ENCODE data around the gene TNIK. TPM values are rescaled to one million over a fixed set of nuclear protein-coding genes. Genes with fewer than 3 reads are reported as not detected.
"Not testable (repeated sequence)": the region's sequence is repeated elsewhere in the genome, so short reads cannot be mapped to it uniquely, and the experiment has no call there.

TNIK gene
- total RNA-seq, 1 donor from 2014 or later = 3.0 TPM

DNA sequence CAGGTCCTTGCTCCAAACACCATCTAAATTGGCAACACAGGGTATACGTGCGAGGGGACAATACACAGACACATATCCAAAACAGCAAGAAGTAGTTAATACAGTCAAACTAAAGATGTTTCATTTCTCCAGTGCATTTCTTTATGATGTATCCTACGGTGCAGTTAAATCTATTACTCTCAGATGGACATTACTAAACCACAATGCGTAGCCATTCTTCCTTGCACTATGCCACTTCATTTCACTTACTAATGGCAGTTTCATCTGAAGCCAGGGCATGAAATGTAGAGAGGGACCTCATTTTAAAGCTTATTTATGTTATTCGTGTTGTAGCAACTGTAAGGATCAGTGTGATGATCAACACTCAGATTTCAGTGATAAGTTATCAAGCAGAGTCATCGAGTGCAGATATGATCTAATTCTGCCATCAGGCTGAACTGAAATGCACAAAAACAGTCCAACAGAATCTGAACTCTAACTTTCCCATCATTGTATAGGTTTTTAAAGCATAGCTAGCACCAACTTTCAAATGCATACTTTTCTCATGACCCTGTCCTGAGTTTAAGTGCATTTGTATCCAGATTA is 14.5 kb downstream of the TNIK start:
- ATAC-seq = no peak

DNA sequence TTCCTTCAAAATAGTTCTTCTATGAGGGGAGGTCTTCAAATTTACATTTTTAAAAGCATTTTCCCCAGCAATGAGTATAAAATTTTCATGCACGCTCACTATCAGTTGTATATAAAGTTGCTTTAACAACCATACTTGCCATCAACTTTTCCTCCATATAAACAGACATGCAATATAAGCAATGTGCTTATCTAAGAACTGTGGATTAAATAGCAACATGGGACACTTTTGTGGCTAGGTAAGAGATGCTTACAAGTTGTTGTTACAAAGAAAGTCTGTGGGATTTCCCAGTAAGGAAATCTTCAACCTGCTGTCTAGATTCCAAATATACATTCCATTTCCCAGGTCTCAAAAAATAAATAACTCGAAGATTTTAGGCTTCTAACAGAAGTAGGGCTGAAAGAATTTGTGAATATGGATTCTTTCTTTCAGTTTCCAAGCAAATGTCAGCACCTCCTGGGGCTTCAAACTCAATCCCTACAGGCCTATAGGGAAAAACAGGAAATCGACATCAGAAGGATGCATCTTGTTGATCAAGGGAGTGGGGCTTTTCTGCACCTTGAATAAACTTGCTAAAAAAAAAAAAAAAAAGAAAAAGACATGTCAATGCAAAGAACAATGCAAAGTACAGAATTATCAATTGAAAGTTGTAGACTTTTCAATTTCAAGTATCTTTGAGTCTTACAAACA is 16.1 kb downstream of the TNIK start:
- no peak for ATAC-seq

DNA sequence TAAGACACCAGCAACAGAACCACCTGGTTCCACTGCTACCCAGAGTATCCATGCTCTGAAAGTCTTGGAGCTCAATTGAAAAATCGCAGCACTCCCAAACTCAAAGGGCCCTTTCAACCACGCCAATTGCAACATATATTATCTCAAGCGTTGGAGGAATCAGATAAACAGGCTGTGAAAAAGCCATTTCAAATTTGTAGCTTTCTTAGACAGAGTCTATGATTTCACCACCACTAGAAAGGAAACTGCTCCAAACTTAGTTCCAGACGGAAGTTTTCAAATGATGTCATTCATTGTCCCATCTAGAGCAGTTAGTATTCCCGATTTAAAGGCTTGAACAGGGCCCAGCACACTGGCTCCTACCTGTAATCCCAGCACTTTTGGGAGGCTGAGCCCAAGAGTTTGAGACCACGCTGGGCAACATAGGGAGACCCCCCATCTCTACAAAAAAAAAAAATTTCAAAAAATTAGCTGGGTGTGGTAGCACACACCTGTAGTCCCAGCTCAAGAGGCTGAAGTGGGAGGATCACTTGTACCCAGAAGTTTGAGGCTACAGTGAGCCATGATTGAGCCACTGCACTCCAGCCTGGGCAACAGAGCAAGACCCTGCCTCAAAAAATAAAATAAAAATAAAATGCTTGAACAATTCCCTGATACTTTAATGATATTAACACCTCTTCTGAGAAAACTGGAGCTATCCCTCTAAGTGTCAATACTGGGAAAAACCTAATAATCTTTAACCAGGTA is 16.8 kb downstream of the TNIK start:
- ATAC-seq = no peak

DNA sequence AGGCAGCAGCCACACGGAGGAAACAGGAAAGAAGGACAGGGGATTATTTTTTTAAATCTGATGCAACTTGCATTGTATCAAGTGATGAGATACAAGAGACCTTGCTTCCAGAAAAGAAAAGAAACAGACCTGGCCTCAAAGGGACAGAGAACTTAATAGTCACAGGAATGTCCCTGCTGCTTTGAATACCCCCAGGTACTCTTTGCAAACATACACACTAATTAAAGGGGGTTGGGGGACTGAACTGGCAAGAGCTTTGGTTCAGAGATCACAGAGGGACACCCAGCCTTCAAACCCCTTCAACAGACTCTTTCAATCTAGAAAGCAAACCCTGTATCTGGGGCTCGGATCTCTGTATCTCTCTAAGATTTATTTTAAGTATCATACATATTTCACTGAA is 18.0 kb downstream of the TNIK start:
- no peak for ATAC-seq

DNA sequence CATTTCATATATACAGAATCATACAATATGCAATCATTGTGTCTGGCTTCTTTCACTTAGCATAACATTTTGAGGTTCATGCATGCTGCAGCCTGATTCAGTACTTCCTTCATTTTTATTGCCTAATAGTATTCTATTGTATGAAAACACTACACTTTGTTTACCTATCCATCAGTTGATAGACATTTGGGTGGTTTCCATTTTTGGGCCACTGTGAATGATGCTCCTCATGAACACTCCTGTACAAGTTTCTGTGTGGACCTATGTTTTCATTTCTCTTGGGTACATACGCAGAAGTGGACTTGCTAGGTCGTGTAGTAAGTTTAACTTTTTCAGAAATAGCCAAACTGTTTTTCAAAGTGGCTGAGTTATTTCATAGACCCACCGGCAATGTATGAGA is 18.8 kb downstream of the TNIK start:
- peak; percentile 28 for ATAC-seq

DNA sequence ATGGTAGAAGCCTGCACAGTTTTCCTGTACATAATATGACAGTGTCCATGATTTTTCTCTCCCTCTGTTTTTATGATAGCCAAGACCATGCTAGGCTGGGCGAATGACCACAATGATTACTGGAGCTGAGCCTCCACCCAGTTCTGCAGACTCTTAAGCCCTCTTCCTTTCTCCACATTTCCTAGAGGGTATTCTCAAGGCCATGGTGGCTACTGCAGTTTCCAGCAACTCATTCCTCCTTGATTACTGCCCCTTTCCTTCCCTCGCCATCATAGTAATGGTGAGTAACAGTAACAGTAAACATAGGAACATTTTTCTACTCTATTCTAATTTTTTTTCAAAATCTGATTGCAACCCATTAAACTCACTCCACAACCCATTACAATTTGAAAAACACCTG is 20.2 kb downstream of the TNIK start:
- no peak for ATAC-seq

DNA sequence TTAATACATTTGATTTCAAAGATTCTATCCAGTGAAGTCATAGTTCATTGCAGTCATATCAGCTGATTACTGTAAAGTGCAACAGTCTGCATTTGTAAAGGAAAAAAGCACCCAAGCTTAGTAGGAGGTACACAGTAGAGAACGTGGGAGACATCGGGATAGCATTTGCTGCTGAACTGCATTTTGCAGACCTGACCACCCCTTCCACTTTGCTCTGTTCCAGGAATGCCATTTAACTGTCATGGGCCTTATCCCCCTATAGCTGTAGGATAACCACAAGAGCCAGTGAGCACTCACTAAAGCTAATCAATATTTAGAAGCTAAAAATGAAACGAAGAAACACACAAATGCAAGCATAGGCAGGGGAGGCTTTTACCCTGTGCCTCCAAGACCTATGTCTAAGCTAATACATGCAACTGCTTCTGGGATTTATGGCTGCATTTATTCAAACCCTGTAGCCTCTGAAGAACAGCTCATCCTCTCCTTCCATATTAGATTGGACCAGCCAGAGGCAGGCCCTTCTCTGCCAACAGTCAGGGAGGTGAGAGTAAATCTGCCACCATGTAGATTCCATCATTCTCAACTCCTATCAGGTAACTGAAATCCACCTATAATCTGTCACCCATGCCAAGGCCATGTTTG is 23.0 kb downstream of the TNIK start:
- no peak for ATAC-seq

DNA sequence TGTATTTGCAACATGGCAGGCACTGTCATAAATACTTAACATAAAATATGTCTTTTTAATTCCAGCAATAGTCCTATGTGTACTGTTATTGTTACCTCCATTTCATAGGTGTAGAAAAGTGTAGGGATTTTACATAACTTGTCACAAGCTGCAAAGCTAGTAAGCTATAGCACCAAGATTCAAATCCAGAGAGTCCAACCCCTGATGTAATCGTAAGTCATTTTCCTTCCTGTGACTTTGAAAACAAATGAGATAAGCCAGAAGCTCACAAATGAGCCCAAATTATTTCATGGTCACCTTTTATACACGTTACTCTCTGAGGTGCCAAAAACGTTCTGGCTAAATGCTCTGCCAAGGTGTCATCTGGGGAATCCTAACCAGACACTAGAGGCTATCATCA is 23.8 kb downstream of the TNIK start:
- no peak for ATAC-seq

DNA sequence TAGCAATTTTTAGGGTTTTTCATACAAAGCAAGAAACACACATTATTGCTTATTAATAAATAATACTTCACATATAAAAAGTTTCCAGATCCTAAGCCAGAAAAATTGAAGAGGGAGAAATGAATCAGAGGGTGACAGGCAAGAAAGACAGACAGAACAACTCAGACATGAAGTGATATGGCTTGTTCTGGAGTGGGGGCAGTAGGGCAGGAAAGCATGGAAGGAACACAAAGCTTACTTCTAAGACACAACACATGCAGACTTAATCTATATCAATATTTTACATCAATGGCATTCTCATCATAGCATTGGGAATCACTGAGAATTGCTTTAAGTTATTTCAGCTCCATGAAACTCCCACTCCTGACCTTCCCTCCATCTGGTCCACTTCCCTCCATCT is 24.4 kb downstream of the TNIK start:
- no peak for ATAC-seq

DNA sequence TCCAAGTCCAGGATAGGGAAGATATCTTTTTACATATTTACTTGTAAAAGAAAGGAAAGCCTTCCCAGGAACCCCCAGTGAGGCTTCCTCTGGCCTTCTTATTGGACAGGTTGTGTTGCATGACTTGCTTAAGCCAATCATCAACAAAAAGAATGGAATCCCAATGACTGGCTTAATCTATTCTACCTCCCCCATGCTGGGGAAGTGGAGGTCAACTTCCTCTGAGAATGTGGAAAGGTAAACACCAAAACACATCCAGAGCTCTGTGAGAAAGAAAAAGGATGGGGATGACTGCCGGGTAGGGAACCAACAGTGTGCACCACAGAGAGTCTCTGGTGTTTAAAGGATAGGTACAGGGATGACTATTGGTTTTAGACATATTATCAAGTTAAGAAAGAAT is 25.1 kb downstream of the TNIK start:
- ATAC-seq = no peak

DNA sequence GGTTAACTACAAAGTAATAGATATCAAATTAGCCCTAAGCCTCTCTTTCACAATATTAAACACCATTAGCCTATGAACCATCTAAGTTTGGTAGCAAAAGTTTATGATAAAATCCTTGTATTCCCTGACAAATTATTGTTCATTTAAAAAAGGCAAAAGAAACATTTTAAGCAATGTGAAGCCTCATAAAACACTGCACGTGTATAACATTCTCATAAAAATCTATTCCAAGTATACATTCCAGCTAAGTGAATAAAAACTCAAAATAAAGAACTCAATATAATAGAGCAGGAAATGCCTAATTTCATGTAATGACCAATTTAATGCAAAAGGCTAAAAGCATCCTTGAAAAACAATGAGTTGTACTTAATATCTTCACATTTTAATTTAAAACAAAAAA is 27.7 kb downstream of the TNIK start:
- no peak for ATAC-seq

DNA sequence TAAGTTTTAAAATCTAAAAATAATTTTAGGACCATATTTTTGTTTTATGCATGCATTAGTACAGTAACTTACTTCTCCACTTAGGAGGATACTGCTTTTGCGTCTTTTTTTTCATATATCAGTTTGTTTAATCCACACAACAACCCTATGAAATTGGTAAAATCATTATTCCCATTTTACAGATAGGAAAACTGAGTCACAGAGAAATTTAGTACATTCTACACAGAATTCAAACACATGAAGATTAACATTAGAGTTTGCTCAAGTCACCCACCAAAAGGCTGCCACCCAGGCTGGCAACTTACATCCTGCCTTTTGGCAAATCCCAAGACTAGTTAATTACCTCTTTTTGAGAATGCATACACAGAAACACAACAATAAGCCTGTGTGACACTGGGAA is 28.7 kb downstream of the TNIK start:
- ATAC-seq = no peak

DNA sequence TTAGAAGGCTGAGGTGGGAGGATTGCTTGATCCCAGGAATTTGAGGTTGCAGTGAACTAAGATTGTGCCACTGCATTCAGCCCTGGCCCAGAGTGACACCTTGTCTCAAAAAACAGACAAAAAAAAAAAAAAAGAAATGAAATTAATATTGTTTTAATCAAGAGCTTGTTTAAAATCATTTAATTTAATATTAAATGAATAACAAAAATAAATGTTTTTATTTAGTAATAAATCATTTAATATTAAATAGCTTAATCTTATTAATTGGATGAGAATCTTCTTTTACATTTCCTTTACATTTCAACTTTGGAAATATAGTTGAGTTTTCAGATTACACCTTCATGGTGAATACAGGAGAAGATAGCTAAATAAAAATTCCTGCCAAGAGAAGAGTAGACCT is 29.7 kb downstream of the TNIK start:
- no peak for ATAC-seq

DNA sequence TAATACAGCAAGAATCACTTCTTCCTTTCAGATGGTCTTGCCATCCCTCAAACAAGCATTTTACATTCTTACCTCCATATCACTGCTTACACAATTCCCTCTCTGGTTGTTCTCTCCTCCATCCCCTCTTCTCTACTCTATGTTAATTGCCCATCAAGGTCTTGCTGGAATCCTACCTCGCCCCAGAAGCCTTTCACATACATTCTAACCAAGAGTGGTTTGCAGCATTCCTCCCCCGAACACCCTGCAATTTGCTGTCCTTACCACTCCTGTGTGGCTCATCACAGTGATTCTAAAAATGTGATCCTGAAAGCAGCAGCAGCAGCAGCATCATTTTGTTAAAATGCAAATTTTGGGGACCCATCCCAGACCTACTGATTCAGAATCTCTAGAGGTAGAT is 30.6 kb downstream of the TNIK start:
- no peak for ATAC-seq

DNA sequence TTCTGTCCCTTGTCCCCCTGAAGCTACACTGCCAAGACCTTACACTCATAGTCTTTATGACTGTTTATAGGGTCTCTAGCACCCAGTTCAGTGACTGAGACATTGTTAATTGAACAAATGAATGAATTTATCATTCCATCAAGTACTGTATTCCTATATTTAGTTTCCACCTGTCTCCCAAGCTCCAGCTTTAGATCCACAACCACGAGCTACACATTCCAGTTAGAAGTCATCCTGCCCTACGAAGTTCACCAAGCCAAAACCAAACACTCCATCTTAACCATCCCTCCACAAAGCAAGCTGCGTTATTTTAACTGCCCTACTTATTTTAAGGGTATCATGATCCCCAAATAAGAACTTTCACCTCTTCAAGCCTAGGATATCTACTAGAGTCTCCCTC is 31.3 kb downstream of the TNIK start:
- ATAC-seq = no peak

DNA sequence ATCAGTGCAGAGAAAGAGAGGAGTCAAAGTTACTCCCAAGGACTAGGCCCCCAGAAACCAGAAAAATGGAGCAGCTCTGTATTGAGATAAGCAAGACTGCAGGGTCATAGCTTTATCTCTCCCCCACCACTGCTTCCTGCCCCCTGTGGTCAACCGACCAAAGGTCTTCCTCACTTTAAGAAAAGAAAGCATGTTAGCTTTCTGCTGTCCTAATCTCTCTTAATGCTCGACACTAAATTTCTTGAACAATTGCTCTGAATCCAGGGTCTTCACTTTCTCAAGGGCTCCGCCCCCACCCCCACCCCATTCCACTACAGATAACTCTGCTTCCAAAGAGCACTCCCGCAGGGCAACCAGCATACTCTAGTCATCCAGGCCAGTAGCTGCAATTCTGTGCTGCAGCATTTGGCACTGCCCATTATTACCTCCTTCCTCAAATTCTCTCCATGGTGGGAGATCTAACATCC is 31.9 kb downstream of the TNIK start:
- ATAC-seq = no peak

DNA sequence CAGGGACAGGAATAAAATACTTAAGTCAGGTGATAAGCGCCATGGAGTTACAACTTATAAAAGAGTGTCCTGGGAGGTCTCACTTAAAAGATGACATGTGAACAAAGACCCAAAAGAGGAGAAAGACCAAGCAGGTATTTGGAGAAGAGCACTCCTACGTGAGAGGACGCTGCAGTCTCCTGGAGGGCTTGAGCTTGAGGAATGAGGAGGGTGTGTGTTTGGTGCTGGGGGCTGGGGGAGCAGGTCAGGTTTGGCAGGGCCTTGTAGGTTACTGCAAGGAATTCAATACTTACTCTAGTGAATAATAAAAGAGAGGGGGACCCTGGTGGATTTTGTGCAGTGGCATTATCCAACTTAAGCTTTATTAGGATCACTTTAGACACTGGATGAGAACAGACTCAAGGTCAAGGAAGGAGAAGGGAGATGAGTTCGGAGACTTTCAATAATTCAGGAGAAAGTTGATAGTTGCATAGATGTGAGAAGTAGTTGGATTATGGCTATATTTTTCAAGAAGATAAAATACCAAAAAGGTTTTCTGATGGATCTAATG is 32.4 kb downstream of the TNIK start:
- ATAC-seq = no peak

DNA sequence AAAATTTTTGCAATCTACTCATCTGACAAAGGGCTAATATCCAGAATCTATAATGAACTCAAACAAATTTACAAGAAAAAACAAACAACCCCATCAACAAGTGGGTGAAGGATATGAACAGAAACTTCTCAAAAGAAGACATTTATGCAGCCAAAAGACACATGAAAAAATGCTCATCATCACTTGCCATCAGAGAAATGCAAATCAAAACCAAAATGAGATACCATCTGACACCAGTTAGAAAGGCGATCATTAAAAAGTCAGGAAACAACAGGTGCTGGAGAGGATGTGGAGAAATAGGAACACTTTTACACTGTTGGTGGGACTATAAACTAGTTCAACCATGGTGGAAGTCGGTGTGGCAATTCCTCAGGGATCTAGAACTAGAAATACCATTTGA is 36.1 kb downstream of the TNIK start:
- not testable (repeated sequence) for ATAC-seq

DNA sequence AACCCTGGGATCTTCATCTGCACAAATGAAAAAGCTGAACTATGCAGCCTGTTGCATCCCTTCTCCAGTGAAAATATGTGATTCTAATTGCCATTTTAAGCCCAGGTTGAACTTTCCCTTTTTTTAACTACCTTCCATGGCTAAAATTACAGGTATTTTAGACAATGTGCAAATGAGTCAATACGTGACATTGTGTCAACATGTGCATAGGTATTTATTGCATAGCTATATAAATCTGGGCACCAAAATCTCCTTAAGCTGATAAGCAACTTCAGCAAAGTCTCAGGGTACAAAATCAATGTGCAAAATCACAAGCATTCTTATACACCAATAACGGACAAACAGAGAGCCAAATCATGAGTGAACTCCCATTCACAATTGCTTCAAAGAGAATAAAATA is 37.4 kb downstream of the TNIK start:
- ATAC-seq = not testable (repeated sequence)

DNA sequence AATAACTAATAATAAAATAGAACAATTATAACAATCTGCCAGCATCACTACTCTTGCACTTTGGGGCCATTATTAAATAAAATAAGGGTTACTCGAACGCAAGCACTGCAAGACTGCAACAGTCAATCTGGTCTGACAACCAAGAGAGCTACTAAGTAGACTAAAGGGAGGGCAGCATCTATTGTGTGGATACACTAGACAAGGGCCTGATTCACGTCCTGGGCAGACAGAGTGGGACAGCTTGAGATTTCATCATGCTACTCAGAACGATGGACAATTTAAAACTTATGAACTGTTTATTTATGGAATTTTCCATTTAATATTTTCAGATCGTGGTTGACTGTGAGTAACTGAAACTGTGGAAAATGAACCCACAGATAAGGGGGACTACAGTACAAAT is 39.5 kb downstream of the TNIK start:
- ATAC-seq = no peak

DNA sequence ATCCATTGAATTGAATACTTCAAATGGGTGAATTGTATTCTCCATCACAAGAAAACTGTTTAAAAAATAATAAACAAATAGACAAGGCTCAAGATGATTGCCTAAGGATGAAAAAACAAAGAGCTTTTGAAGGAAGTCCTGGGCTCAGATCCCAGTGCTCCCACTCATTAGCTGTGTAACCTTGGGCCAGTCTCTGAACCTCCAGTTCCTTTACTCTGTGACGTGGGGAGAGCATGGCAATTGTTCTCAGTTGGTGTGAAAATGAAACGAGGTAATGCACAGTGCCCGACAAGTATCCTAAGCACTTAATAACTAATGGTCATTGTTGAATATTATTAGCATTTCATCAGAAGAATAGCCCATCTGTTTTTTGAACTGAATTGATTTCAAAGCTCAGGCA is 40.7 kb downstream of the TNIK start:
- ATAC-seq = no peak

DNA sequence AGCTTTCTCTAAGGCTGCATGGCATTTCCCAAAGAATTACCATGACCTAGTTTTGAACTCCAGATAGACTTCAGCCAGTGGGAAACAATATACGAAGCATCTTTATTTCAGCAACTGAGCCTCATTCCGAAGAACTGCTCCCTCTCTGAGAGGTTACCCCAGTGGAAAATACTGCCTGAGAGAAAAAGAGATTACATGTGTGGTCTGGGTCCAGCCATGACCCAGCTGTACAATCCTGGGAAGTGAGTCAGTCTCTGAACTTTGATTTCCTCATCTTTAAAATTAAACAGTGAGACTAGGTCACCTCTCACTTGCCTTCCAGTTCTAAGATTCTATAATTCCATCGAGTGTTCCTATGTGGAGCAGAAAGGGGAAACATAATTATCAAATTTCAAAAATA is 42.4 kb downstream of the TNIK start:
- peak; percentile 33 for ATAC-seq

DNA sequence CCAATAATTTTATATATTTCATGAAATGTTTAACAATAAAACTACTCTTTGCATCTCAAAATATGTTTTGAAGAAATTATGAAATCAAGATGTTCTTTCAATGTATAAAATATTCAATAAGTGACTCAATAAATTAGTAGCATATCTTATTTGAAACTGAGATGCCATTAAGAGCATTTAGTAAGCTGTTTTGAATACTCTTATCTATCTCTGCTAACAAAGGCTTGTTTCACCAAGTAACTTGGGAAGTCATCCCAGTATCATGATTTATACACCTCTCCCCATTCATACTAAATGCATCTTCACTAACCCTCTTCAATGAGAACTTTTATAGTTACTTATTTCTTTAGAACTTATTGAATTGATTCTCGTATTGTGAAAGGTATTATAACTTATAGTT is 43.1 kb downstream of the TNIK start:
- no peak for ATAC-seq

Measured in esophagus mucosa (tissue), 1 donor.